ENCODE results near the gene RALGPS2.

Gene RALGPS2

DNA sequence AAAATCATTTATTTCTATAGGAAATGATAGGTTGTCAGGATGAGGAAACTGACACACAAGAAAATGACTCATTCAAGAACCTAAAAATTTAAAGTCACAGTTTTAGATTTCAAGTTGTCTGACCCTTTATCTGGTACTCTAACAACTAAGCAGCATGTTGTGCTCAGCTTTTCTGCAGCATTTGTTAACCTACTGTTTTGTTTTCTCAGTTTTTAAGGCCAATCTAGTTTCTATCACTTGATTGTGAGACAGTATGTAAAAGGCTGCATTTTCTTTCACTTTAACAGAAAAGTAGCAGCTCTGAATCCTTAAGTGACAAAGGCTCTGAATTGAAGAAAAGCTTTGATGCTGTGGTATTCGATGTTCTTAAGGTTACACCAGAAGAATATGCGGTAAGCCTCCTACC lies 59.1 kb downstream of the RALGPS2 start:
- ChIA-PET CTCF (interaction anchor here (0.6 to 5.0 kb wide), 5 partner anchors 11 to 241 kb away, joined by 3 to 27 read pairs (median 9); no protein-coding TSS in a partner anchor), POLR2A (interaction anchor here (0.5 kb wide), 1 partner anchor 19 kb away, joined by 3 read pairs; no protein-coding TSS in a partner anchor)
- no peak for TF ChIP-seq ZNF19 (tag by site-specific recombination; IDR thresholded peaks at IDR 0.05; ENCODE audit: low read depth)
- TF ChIP-seq ZNF157 (tag by site-specific recombination; IDR thresholded peaks at IDR 0.05) = no peak
- no peak for TF ChIP-seq SP7 (tag by site-specific recombination; IDR thresholded peaks at IDR 0.05)
- TF ChIP-seq ZNF664 (tag by site-specific recombination; IDR thresholded peaks at IDR 0.05) = no peak
- TF ChIP-seq, protein P1, sequence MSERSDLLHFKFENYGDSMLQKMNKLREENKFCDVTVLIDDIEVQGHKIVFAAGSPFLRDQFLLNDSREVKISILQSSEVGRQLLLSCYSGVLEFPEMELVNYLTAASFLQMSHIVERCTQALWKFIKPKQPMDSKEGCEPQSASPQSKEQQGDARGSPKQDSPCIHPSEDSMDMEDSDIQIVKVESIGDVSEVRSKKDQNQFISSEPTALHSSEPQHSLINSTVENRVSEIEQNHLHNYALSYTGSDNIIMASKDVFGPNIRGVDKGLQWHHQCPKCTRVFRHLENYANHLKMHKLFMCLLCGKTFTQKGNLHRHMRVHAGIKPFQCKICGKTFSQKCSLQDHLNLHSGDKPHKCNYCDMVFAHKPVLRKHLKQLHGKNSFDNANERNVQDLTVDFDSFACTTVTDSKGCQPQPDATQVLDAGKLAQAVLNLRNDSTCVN (tag by site-specific recombination; optimal IDR thresholded peaks at IDR 0.05) = no peak
- TF ChIP-seq, protein P2, sequence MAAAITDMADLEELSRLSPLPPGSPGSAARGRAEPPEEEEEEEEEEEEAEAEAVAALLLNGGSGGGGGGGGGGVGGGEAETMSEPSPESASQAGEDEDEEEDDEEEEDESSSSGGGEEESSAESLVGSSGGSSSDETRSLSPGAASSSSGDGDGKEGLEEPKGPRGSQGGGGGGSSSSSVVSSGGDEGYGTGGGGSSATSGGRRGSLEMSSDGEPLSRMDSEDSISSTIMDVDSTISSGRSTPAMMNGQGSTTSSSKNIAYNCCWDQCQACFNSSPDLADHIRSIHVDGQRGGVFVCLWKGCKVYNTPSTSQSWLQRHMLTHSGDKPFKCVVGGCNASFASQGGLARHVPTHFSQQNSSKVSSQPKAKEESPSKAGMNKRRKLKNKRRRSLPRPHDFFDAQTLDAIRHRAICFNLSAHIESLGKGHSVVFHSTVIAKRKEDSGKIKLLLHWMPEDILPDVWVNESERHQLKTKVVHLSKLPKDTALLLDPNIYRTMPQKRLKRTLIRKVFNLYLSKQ (tag by site-specific recombination; IDR thresholded peaks at IDR 0.05; ENCODE audit: borderline replicate concordance) = no peak
- no peak for TF ChIP-seq HOXD13 (CRISPR knock-in tag; IDR thresholded peaks at IDR 0.05; ENCODE audit: borderline replicate concordance)
- TF ChIP-seq ZNF138 (tag by site-specific recombination; IDR thresholded peaks at IDR 0.05; ENCODE audit: borderline replicate concordance) = no peak
- TF ChIP-seq, protein P3, sequence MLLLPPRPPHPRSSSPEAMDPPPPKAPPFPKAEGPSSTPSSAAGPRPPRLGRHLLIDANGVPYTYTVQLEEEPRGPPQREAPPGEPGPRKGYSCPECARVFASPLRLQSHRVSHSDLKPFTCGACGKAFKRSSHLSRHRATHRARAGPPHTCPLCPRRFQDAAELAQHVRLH (tag by site-specific recombination; IDR thresholded peaks at IDR 0.05) = no peak
- TF ChIP-seq, protein P4, sequence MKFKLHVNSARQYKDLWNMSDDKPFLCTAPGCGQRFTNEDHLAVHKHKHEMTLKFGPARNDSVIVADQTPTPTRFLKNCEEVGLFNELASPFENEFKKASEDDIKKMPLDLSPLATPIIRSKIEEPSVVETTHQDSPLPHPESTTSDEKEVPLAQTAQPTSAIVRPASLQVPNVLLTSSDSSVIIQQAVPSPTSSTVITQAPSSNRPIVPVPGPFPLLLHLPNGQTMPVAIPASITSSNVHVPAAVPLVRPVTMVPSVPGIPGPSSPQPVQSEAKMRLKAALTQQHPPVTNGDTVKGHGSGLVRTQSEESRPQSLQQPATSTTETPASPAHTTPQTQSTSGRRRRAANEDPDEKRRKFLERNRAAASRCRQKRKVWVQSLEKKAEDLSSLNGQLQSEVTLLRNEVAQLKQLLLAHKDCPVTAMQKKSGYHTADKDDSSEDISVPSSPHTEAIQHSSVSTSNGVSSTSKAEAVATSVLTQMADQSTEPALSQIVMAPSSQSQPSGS (tag by site-specific recombination; IDR thresholded peaks at IDR 0.05; ENCODE audit: low read depth) = no peak
- TF ChIP-seq ZNF768 (tag by site-specific recombination; IDR thresholded peaks at IDR 0.05) = no peak
- no peak for TF ChIP-seq ZBTB8A (tag by site-specific recombination; IDR thresholded peaks at IDR 0.05)
- TF ChIP-seq, protein P5, sequence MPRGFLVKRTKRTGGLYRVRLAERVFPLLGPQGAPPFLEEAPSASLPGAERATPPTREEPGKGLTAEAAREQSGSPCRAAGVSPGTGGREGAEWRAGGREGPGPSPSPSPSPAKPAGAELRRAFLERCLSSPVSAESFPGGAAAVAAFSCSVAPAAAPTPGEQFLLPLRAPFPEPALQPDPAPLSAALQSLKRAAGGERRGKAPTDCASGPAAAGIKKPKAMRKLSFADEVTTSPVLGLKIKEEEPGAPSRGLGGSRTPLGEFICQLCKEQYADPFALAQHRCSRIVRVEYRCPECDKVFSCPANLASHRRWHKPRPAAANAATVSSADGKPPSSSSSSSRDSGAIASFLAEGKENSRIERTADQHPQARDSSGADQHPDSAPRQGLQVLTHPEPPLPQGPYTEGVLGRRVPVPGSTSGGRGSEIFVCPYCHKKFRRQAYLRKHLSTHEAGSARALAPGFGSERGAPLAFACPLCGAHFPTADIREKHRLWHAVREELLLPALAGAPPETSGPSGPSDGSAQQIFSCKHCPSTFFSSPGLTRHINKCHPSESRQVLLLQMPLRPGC (tag by site-specific recombination; IDR thresholded peaks at IDR 0.05) = no peak
- TF ChIP-seq ZNF561 (tag by site-specific recombination; IDR thresholded peaks at IDR 0.05; ENCODE audit: borderline replicate concordance) = no peak
- no peak for TF ChIP-seq KLF8 (tag by site-specific recombination; IDR thresholded peaks at IDR 0.05)
- no peak for TF ChIP-seq ZNF677 (tag by site-specific recombination; IDR thresholded peaks at IDR 0.05)
- Histone ChIP-seq H3K4me3 (ENCODE audit: low read depth, low read length) (no peak overlapping the region), H3K27ac (ENCODE audit: extremely low read depth, low read depth, low read length) (no peak overlapping the region), H3K9me3 (ENCODE audit: control insufficient read depth, insufficient read depth, low read depth, low read length) (no peaks in the 10 kb centered on the region), H3K36me3 (ENCODE audit: control insufficient read depth in 2 of 2, insufficient read depth in 1 of 2, low read length in 2 of 2) (no peaks in the 10 kb centered on the region), H3K4me1 (ENCODE audit: control insufficient read depth, insufficient read depth, low read length) (no peaks in the 10 kb centered on the region)

DNA sequence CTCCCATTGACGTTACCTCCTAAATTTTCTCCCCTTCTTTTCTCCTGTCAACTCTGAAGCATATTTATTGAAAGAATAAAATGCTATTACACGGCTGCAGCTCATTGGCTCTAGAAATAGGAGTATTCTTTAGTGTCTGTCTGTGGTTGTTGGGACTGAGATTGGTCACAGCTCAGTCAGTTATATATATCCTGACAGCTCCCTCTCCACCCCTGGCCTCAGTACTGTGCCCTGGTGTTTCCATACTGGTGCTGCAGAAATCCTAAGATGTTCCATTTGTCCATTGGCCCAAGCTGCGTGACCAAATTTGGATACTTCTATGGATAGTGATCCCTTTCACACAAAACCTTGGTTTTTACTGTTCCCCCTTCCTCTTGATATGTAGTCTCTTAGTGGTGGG lies 67.3 kb downstream of the RALGPS2 start:
- Histone ChIP-seq H3K36me3 (ENCODE audit: control insufficient read depth in 2 of 2, insufficient read depth in 1 of 2, low read length in 2 of 2) (no peaks in the 10 kb centered on the region), H3K9me3 (ENCODE audit: control insufficient read depth, insufficient read depth, low read depth, low read length) (no peaks in the 10 kb centered on the region), H3K4me1 (ENCODE audit: control insufficient read depth, insufficient read depth, low read length) (no peaks in the 10 kb centered on the region), H3K27ac (ENCODE audit: extremely low read depth, low read depth, low read length) (no peak overlapping the region), H3K4me3 (ENCODE audit: low read depth, low read length) (no peak overlapping the region)
- POLR2A ChIA-PET = no interaction called here
- TF ChIP-seq ZNF510 (tag by site-specific recombination; IDR thresholded peaks at IDR 0.05; ENCODE audit: insufficient replicate concordance) = peak; percentile 11
- TF ChIP-seq, protein P6, sequence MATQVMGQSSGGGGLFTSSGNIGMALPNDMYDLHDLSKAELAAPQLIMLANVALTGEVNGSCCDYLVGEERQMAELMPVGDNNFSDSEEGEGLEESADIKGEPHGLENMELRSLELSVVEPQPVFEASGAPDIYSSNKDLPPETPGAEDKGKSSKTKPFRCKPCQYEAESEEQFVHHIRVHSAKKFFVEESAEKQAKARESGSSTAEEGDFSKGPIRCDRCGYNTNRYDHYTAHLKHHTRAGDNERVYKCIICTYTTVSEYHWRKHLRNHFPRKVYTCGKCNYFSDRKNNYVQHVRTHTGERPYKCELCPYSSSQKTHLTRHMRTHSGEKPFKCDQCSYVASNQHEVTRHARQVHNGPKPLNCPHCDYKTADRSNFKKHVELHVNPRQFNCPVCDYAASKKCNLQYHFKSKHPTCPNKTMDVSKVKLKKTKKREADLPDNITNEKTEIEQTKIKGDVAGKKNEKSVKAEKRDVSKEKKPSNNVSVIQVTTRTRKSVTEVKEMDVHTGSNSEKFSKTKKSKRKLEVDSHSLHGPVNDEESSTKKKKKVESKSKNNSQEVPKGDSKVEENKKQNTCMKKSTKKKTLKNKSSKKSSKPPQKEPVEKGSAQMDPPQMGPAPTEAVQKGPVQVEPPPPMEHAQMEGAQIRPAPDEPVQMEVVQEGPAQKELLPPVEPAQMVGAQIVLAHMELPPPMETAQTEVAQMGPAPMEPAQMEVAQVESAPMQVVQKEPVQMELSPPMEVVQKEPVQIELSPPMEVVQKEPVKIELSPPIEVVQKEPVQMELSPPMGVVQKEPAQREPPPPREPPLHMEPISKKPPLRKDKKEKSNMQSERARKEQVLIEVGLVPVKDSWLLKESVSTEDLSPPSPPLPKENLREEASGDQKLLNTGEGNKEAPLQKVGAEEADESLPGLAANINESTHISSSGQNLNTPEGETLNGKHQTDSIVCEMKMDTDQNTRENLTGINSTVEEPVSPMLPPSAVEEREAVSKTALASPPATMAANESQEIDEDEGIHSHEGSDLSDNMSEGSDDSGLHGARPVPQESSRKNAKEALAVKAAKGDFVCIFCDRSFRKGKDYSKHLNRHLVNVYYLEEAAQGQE (tag by site-specific recombination; IDR thresholded peaks at IDR 0.05) = no peak
- CTCF ChIA-PET = no interaction called here

All from HEK293 (cell line).